HepG2 (cell line): ENCODE measurements around the gene CYTH1. TPM values are rescaled to one million over a fixed set of nuclear protein-coding genes. Genes with fewer than 3 reads are reported as not detected.

ENCODE experiments used
- AGO1 ChIP-seq: fragments of 200-400 bp; formaldehyde crosslinking; IDR thresholded peaks from 2 replicates; pipeline ENCODE4 v1.6.1; 2017; ENCODE audit warnings: mild to moderate bottlenecking, low read depth, low read length, moderate library complexity; ENCODE audit not compliant: poor library complexity, severe bottlenecking
- AHR ChIP-seq: IDR thresholded peaks from 2 replicates; pipeline ENCODE4 v1.6.1; 2018; ENCODE audit warnings: missing genetic modification reagents, missing compliant biosample characterization
- ELF1 ChIP-seq: sonication (generic); formaldehyde crosslinking; IDR thresholded peaks from 2 replicates; pipeline ENCODE4 v1.4.0; 2020; ENCODE audit warnings: missing genetic modification reagents
- HHEX ChIP-seq: IDR thresholded peaks from 2 replicates; pipeline ENCODE4 v1.6.1; 2016; ENCODE audit warnings: control low read depth
- KLF13 ChIP-seq: sonication (generic); formaldehyde crosslinking; IDR thresholded peaks from 2 replicates; pipeline ENCODE4 v1.4.0; 2020; ENCODE audit warnings: mild to moderate bottlenecking, missing genetic modification reagents
- NR1H2 ChIP-seq: sonication (generic); formaldehyde crosslinking; IDR thresholded peaks from 2 replicates; pipeline ENCODE4 v1.8.1; 2022; ENCODE audit warnings: low read depth, missing genetic modification reagents, borderline replicate concordance
- SIX1 ChIP-seq: sonication (generic); formaldehyde crosslinking; IDR thresholded peaks from 2 replicates; pipeline ENCODE4 v1.4.0; 2020; ENCODE audit warnings: missing genetic modification reagents, borderline replicate concordance
- TBL1XR1 ChIP-seq: fragments of 150-350 bp; IDR thresholded peaks from 2 replicates; pipeline ENCODE4 v1.6.1; 2014; ENCODE audit warnings: borderline replicate concordance, low read length; ENCODE audit not compliant: partially characterized antibody
- ZFP41 ChIP-seq: sonication (generic); formaldehyde crosslinking; IDR thresholded peaks from 2 replicates; pipeline ENCODE4 v1.4.0; 2020; ENCODE audit warnings: mild to moderate bottlenecking, missing genetic modification reagents, borderline replicate concordance
- ZNF234 ChIP-seq: sonication (generic); formaldehyde crosslinking; conservative IDR thresholded peaks from 2 replicates; pipeline ENCODE4 v1.5.1; 2020; ENCODE audit warnings: mild to moderate bottlenecking, missing genetic modification reagents
- ZNF264 ChIP-seq: sonication (generic); formaldehyde crosslinking; IDR thresholded peaks from 2 replicates; pipeline ENCODE4 v1.4.0; 2020; ENCODE audit warnings: missing genetic modification reagents
- polyA plus RNA-seq, 8 experiments: library from polyadenylated mRNA; depleted of rRNA in 3 of 8; stranded (reverse) in 7 of 8; unstranded in 1 of 8; fragments of >200 nt; fragmentation: Illumina TruSeq in 4 of 8; extraction: Trizol in 4 of 8; gene quantifications; 2 replicates each; pipeline versions ENCODE4 v1.2.1 to v1.2.3, GENCODE V29; 2011 to 2016; ENCODE audit warnings: low read depth in 4 of 8, missing spikeins in 1 of 8, mixed read lengths in 1 of 8; ENCODE audit not compliant: insufficient read depth in 1 of 8
- total RNA-seq, 5 experiments: library from RNA; depleted of rRNA; stranded (reverse); fragments of >200 nt; fragmentation: Illumina TruSeq; extraction: Trizol; gene quantifications; 2 replicates each; pipeline ENCODE4 v1.2.3, GENCODE V29; 2016; ENCODE audit warnings: low read depth in 1 of 5
- TF ChIP-seq, protein P1 (sequence below): sonication (generic); formaldehyde crosslinking; IDR thresholded peaks from 2 replicates; pipeline ENCODE4 v1.4.0; 2020; ENCODE audit warnings: missing genetic modification reagents
- TF ChIP-seq, protein P2 (sequence below): IDR thresholded peaks from 2 replicates; pipeline ENCODE4 v1.6.1; 2016; ENCODE audit warnings: low read depth, missing genetic modification reagents, missing compliant biosample characterization
- TF ChIP-seq, protein P3 (sequence below): sonication (generic); formaldehyde crosslinking; IDR thresholded peaks from 2 replicates; pipeline ENCODE4 v1.5.0; 2020; ENCODE audit warnings: missing genetic modification reagents, mild to moderate bottlenecking, borderline replicate concordance
- TF ChIP-seq, protein P4 (sequence below): sonication (generic); formaldehyde crosslinking; IDR thresholded peaks from 2 replicates; pipeline ENCODE4 v1.8.1; 2023; ENCODE audit warnings: missing genetic modification reagents, inconsistent platforms, borderline replicate concordance
- TF ChIP-seq, protein P5 (sequence below): fragments of 450-650 bp; IDR thresholded peaks from 2 replicates; pipeline ENCODE4 v1.6.1; 2017
- TF ChIP-seq, protein P6 (sequence below): sonication (generic); formaldehyde crosslinking; IDR thresholded peaks from 2 replicates; pipeline ENCODE4 v1.4.0; 2020; ENCODE audit warnings: missing genetic modification reagents

The CYTH1 gene
- total and polyA plus RNA-seq, 2 of the 13 experiments (the other 11 are each of a cell fraction or from before 2014, with no cell fraction given), result 20.1 to 48.9 TPM

DNA sequence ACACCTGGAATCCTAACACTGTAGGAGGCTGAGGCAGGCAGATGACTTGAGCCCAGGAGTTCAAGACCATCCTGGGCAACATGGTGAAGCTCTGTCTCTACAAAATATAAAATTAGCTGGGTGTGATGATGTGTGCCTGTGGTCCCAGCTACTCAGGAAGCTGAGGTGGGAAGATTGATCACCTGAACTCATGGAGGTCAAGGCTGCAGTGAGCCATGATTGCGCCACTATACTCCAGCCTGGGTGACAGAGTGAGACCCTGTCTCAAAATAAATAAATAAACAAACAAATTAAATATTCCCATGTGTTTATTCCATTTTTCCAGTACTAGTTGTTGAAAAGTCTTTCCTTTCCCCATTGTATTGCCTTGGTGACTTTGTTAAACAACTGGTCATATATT is 130.0 kb downstream of the CYTH1 start (continued):
- TF ChIP-seq, protein P1, sequence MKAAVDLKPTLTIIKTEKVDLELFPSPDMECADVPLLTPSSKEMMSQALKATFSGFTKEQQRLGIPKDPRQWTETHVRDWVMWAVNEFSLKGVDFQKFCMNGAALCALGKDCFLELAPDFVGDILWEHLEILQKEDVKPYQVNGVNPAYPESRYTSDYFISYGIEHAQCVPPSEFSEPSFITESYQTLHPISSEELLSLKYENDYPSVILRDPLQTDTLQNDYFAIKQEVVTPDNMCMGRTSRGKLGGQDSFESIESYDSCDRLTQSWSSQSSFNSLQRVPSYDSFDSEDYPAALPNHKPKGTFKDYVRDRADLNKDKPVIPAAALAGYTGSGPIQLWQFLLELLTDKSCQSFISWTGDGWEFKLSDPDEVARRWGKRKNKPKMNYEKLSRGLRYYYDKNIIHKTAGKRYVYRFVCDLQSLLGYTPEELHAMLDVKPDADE (CRISPR knock-in tag), result no peak
- TF ChIP-seq NR1H2, result no peak
- no peak for TF ChIP-seq ZNF234 (CRISPR knock-in tag)
- TF ChIP-seq KLF13 (CRISPR knock-in tag), result no peak
- 0 out of 2 replicates have a peak, but pooled peaks have one; percentile 42 for TF ChIP-seq ZNF264 (CRISPR knock-in tag)
- no peak for TF ChIP-seq TBL1XR1
- TF ChIP-seq, protein P2, sequence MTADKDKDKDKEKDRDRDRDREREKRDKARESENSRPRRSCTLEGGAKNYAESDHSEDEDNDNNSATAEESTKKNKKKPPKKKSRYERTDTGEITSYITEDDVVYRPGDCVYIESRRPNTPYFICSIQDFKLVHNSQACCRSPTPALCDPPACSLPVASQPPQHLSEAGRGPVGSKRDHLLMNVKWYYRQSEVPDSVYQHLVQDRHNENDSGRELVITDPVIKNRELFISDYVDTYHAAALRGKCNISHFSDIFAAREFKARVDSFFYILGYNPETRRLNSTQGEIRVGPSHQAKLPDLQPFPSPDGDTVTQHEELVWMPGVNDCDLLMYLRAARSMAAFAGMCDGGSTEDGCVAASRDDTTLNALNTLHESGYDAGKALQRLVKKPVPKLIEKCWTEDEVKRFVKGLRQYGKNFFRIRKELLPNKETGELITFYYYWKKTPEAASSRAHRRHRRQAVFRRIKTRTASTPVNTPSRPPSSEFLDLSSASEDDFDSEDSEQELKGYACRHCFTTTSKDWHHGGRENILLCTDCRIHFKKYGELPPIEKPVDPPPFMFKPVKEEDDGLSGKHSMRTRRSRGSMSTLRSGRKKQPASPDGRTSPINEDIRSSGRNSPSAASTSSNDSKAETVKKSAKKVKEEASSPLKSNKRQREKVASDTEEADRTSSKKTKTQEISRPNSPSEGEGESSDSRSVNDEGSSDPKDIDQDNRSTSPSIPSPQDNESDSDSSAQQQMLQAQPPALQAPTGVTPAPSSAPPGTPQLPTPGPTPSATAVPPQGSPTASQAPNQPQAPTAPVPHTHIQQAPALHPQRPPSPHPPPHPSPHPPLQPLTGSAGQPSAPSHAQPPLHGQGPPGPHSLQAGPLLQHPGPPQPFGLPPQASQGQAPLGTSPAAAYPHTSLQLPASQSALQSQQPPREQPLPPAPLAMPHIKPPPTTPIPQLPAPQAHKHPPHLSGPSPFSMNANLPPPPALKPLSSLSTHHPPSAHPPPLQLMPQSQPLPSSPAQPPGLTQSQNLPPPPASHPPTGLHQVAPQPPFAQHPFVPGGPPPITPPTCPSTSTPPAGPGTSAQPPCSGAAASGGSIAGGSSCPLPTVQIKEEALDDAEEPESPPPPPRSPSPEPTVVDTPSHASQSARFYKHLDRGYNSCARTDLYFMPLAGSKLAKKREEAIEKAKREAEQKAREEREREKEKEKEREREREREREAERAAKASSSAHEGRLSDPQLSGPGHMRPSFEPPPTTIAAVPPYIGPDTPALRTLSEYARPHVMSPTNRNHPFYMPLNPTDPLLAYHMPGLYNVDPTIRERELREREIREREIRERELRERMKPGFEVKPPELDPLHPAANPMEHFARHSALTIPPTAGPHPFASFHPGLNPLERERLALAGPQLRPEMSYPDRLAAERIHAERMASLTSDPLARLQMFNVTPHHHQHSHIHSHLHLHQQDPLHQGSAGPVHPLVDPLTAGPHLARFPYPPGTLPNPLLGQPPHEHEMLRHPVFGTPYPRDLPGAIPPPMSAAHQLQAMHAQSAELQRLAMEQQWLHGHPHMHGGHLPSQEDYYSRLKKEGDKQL (CRISPR knock-in tag), result no peak
- TF ChIP-seq, protein P3, sequence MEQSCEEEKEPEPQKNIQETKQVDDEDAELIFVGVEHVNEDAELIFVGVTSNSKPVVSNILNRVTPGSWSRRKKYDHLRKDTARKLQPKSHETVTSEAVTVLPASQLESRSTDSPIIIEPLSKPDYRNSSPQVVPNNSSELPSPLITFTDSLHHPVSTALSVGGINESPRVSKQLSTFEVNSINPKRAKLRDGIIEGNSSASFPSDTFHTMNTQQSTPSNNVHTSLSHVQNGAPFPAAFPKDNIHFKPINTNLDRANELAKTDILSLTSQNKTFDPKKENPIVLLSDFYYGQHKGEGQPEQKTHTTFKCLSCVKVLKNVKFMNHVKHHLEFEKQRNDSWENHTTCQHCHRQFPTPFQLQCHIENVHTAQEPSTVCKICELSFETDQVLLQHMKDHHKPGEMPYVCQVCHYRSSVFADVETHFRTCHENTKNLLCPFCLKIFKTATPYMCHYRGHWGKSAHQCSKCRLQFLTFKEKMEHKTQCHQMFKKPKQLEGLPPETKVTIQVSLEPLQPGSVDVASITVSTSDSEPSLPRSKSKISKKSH (CRISPR knock-in tag), result no peak
- no peak for TF ChIP-seq ELF1 (CRISPR knock-in tag)
- TF ChIP-seq SIX1 (CRISPR knock-in tag), result no peak
- TF ChIP-seq AGO1, result no peak
- no peak for TF ChIP-seq HHEX (CRISPR knock-in tag)
- TF ChIP-seq, protein P4, sequence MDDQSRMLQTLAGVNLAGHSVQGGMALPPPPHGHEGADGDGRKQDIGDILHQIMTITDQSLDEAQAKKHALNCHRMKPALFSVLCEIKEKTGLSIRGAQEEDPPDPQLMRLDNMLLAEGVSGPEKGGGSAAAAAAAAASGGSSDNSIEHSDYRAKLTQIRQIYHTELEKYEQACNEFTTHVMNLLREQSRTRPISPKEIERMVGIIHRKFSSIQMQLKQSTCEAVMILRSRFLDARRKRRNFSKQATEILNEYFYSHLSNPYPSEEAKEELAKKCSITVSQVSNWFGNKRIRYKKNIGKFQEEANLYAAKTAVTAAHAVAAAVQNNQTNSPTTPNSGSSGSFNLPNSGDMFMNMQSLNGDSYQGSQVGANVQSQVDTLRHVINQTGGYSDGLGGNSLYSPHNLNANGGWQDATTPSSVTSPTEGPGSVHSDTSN (CRISPR knock-in tag), result no peak
- TF ChIP-seq, protein P5, sequence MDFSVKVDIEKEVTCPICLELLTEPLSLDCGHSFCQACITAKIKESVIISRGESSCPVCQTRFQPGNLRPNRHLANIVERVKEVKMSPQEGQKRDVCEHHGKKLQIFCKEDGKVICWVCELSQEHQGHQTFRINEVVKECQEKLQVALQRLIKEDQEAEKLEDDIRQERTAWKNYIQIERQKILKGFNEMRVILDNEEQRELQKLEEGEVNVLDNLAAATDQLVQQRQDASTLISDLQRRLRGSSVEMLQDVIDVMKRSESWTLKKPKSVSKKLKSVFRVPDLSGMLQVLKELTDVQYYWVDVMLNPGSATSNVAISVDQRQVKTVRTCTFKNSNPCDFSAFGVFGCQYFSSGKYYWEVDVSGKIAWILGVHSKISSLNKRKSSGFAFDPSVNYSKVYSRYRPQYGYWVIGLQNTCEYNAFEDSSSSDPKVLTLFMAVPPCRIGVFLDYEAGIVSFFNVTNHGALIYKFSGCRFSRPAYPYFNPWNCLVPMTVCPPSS, result no peak
- no peak for TF ChIP-seq AHR
- no peak for TF ChIP-seq ZFP41 (CRISPR knock-in tag)
- TF ChIP-seq, protein P6, sequence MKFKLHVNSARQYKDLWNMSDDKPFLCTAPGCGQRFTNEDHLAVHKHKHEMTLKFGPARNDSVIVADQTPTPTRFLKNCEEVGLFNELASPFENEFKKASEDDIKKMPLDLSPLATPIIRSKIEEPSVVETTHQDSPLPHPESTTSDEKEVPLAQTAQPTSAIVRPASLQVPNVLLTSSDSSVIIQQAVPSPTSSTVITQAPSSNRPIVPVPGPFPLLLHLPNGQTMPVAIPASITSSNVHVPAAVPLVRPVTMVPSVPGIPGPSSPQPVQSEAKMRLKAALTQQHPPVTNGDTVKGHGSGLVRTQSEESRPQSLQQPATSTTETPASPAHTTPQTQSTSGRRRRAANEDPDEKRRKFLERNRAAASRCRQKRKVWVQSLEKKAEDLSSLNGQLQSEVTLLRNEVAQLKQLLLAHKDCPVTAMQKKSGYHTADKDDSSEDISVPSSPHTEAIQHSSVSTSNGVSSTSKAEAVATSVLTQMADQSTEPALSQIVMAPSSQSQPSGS (CRISPR knock-in tag), result no peak
